ENCODE measurements around the gene EXOC3. TPM values are rescaled to one million over a fixed set of nuclear protein-coding genes. Genes with fewer than 3 reads are reported as not detected.

Gene EXOC3
- total RNA-seq, 1 experiment from 2014 or later, result 26.9 TPM

DNA sequence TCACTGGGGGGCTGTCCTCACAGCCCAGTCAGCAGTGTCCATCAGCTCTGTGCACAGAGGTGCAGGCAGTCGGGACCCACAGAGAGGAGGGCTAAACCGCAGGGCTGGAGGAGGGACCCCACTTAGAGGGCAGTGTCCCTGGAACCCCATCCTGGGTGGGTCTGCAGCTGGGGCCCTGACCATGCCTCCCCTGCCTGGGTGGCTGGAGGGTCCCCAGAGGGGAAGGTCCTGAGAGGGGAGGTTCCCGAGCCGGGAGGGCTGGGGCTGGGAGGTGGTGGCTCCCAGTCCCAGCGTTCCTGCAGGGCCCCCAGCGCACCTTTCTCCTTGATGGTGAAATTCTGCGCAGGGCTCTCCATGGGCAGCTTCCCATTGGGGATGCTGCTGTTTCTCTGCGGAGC, 32.7 kb downstream of the EXOC3 start:
- Histone ChIP-seq H3K36me3 (peaks cover 21% of the 10 kb centered on the region), H3K27me3 (replicated peaks) (peaks cover 64% of the 10 kb centered on the region), H3K27ac (no peak overlapping the region), H3K9me3 (replicated peaks) (peaks cover 3% of the 10 kb centered on the region; the same call in 1 of the 2 replicates), H3K4me1 (replicated peaks) (peaks cover 19% of the 10 kb centered on the region), H3K4me3 (no peak overlapping the region)
- no peak for DNase-seq (ENCODE audit: low read depth in 1 of 2, low spot score in 2 of 2)

DNA sequence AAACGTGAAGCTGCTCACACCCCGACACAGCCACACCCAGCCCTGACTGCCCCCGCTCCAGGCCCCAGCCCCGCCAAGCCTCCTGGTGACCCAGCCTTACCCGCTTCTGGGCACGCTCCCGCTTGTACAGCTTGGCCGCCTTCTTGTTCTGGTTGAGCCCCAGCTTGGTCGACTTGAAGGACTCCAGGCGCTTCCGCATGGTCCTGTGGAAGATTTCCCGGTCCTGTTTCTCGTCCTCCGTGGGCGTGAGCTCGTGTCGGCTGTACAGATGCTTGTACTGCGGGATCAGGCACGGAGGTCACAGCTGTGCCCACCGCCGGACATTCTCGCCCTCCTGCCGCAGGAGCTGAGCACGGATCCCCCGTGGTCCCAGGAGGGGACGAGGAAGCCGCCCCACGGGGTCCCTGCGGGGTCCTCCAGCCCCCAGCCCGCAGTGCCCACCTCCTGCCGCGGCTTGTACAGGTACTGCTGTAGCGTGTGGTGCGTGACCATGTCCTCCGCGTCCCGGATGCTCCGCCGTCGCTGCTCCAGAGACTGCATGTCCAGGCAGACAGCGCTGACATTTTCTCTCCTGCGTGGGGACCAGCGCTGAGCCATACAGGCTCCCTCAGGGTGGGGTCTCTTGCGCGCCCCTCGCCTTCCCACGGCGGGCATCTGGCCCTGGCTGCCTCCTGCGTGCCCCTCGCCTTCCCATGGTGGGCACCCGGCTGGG, 33.3 kb downstream of the EXOC3 start:
- peaks cover 19% of the 10 kb centered on the region for H3K4me1 ChIP-seq (replicated peaks)
- H3K27me3 ChIP-seq (replicated peaks), result peaks cover 70% of the 10 kb centered on the region
- H3K36me3 ChIP-seq, result peaks cover 16% of the 10 kb centered on the region
- H3K9me3 ChIP-seq (replicated peaks), result peaks cover 3% of the 10 kb centered on the region; the same call in 1 of the 2 replicates
- no peak overlapping the region for H3K27ac ChIP-seq
- no peak for DNase-seq (ENCODE audit: low read depth in 1 of 2, low spot score in 2 of 2)
- H3K4me3 ChIP-seq, result no peak overlapping the region

- Histone ChIP-seq H3K9me3 (replicated peaks) (peaks cover 3% of the 10 kb centered on the region; the same call in 1 of the 2 replicates), H3K4me1 (replicated peaks) (peaks cover 19% of the 10 kb centered on the region), H3K36me3 (peaks cover 12% of the 10 kb centered on the region), H3K27ac (no peak overlapping the region), H3K27me3 (replicated peaks) (peaks cover 72% of the 10 kb centered on the region), H3K4me3 (no peak overlapping the region)
- DNase-seq (ENCODE audit: low read depth in 1 of 2, low spot score in 2 of 2), result no peak
These were observed 33.8 kb downstream of the EXOC3 start for GRCh38 chr5:476814-477175.

GRCh38 chr5:477247-477646, 34.3 kb downstream of the EXOC3 start:
- Histone ChIP-seq H3K9me3 (replicated peaks) (peaks cover 3% of the 10 kb centered on the region; the same call in 1 of the 2 replicates), H3K27ac (no peak overlapping the region), H3K36me3 (peaks cover 12% of the 10 kb centered on the region), H3K27me3 (replicated peaks) (peaks cover 72% of the 10 kb centered on the region), H3K4me1 (replicated peaks) (peaks cover 14% of the 10 kb centered on the region), H3K4me3 (no peak overlapping the region)
- no peak for DNase-seq (ENCODE audit: low read depth in 1 of 2, low spot score in 2 of 2)

- H3K4me3 ChIP-seq, result no peak overlapping the region
- peaks cover 7% of the 10 kb centered on the region; the same call in 1 of the 2 replicates for H3K36me3 ChIP-seq
These were observed 34.9 kb downstream of the EXOC3 start for GRCh38 chr5:477871-478270.

GRCh38 chr5:478369-478981, 35.5 kb downstream of the EXOC3 start:
- H3K4me1 ChIP-seq (replicated peaks), result peaks cover 4% of the 10 kb centered on the region
- H3K36me3 ChIP-seq, result peaks cover 3% of the 10 kb centered on the region; the same call in 1 of the 2 replicates
- peaks cover 74% of the 10 kb centered on the region for H3K27me3 ChIP-seq (replicated peaks)
- H3K9me3 ChIP-seq (replicated peaks), result no peaks in the 10 kb centered on the region; the same call in 1 of the 2 replicates
- H3K4me3 ChIP-seq, result no peak overlapping the region
- DNase-seq (ENCODE audit: low read depth in 1 of 2, low spot score in 2 of 2), result no peak
- H3K27ac ChIP-seq, result no peak overlapping the region

More at GRCh38 chr5:477871-478270, 34.9 kb downstream of the EXOC3 start:
- no peak for DNase-seq (ENCODE audit: low read depth in 1 of 2, low spot score in 2 of 2)
- Histone ChIP-seq H3K27ac (no peak overlapping the region), H3K27me3 (replicated peaks) (peaks cover 72% of the 10 kb centered on the region), H3K4me1 (replicated peaks) (peaks cover 8% of the 10 kb centered on the region), H3K9me3 (replicated peaks) (peaks cover 3% of the 10 kb centered on the region; the same call in 1 of the 2 replicates)

GRCh38 chr5:478982-479535, 36.1 kb downstream of the EXOC3 start:
- Histone ChIP-seq H3K27ac (no peak overlapping the region), H3K36me3 (no peaks in the 10 kb centered on the region), H3K4me3 (no peak overlapping the region), H3K4me1 (replicated peaks) (no peaks in the 10 kb centered on the region), H3K9me3 (replicated peaks) (no peaks in the 10 kb centered on the region), H3K27me3 (replicated peaks) (peaks cover 71% of the 10 kb centered on the region)
- DNase-seq (ENCODE audit: low read depth in 1 of 2, low spot score in 2 of 2), result no peak

GRCh38 chr5:479566-480319, 36.8 kb downstream of the EXOC3 start:
- peaks cover 74% of the 10 kb centered on the region for H3K27me3 ChIP-seq (replicated peaks)
- H3K9me3 ChIP-seq (replicated peaks), result no peaks in the 10 kb centered on the region
- DNase-seq (ENCODE audit: low read depth in 1 of 2, low spot score in 2 of 2), result no peak
- H3K36me3 ChIP-seq, result no peaks in the 10 kb centered on the region
- H3K27ac ChIP-seq, result no peak overlapping the region
- no peak overlapping the region for H3K4me3 ChIP-seq
- no peaks in the 10 kb centered on the region for H3K4me1 ChIP-seq (replicated peaks)

GRCh38 chr5:481347-481746, 38.4 kb downstream of the EXOC3 start:
- no peaks in the 10 kb centered on the region for H3K9me3 ChIP-seq (replicated peaks)
- DNase-seq (ENCODE audit: low read depth in 1 of 2, low spot score in 2 of 2), result no peak
- peaks cover 69% of the 10 kb centered on the region for H3K27me3 ChIP-seq (replicated peaks)
- H3K27ac ChIP-seq, result no peak overlapping the region
- H3K4me3 ChIP-seq, result no peak overlapping the region
- no peaks in the 10 kb centered on the region for H3K4me1 ChIP-seq (replicated peaks)
- H3K36me3 ChIP-seq, result no peaks in the 10 kb centered on the region

GRCh38 chr5:482021-482420, 39.0 kb downstream of the EXOC3 start:
- H3K36me3 ChIP-seq, result no peaks in the 10 kb centered on the region
- no peak for DNase-seq (ENCODE audit: low read depth in 1 of 2, low spot score in 2 of 2)
- no peaks in the 10 kb centered on the region for H3K4me1 ChIP-seq (replicated peaks)
- no peak overlapping the region for H3K4me3 ChIP-seq
- H3K27ac ChIP-seq, result no peak overlapping the region
- H3K27me3 ChIP-seq (replicated peaks), result peaks cover 62% of the 10 kb centered on the region
- H3K9me3 ChIP-seq (replicated peaks), result no peaks in the 10 kb centered on the region

GRCh38 chr5:482506-482905, 39.5 kb downstream of the EXOC3 start:
- Histone ChIP-seq H3K36me3 (no peaks in the 10 kb centered on the region), H3K27me3 (replicated peaks) (peaks cover 57% of the 10 kb centered on the region), H3K27ac (no peak overlapping the region), H3K9me3 (replicated peaks) (no peaks in the 10 kb centered on the region), H3K4me3 (no peak overlapping the region), H3K4me1 (replicated peaks) (no peaks in the 10 kb centered on the region)
- no peak for DNase-seq (ENCODE audit: low read depth in 1 of 2, low spot score in 2 of 2)

- no peaks in the 10 kb centered on the region for H3K4me1 ChIP-seq (replicated peaks)
- no peaks in the 10 kb centered on the region for H3K9me3 ChIP-seq (replicated peaks)
- no peak for DNase-seq (ENCODE audit: low read depth in 1 of 2, low spot score in 2 of 2)
- peaks cover 52% of the 10 kb centered on the region for H3K27me3 ChIP-seq (replicated peaks)
- H3K27ac ChIP-seq, result no peak overlapping the region
- H3K4me3 ChIP-seq, result no peak overlapping the region
- H3K36me3 ChIP-seq, result no peaks in the 10 kb centered on the region
These were observed 40.0 kb downstream of the EXOC3 start for GRCh38 chr5:483011-483410.

DNA sequence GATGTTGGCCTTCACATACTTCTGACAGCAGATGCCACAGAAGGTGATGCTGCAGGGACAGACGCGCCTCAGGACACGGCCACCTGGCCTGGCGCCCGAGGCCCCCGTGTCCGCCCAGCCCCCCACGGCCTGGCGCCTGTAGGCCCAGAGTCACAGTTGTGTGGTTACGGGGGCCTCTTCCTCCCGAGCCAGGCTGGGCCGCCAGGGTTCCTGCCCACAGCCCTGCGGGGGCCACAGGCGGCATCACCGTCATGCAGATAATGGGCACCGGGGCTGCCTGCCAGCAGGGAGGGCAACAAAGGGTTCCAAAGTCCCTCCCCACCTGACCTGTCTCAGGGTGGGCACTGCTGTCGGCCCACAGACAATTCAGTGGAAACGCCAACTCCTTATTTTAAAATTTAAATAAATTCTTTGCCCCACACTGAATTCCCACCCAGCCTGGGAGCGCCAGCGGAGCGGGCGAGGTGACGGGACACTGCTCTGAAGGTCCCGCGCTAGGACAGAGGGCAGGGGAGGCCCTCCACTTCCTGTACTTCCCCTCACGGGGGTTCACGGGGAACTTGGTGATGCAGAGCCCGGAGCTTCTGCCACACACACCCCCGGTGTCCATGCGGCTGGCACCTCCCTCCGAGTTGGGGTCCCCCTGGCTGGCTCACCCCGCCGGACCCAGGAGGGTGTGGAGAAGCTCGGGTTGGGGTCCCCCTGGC, 40.6 kb downstream of the EXOC3 start:
- no peaks in the 10 kb centered on the region for H3K4me1 ChIP-seq (replicated peaks)
- H3K36me3 ChIP-seq, result no peaks in the 10 kb centered on the region
- peaks cover 53% of the 10 kb centered on the region for H3K27me3 ChIP-seq (replicated peaks)
- H3K4me3 ChIP-seq, result no peak overlapping the region
- H3K9me3 ChIP-seq (replicated peaks), result no peaks in the 10 kb centered on the region
- DNase-seq (ENCODE audit: low read depth in 1 of 2, low spot score in 2 of 2), result no peak
- no peak overlapping the region for H3K27ac ChIP-seq
